ENCODE results near the gene RABGEF1. TPM values are rescaled to one million over a fixed set of nuclear protein-coding genes. Genes with fewer than 3 reads are reported as not detected.

RABGEF1 gene
- total RNA-seq, result 22.2 and 26.0 TPM in 2 replicates

DNA sequence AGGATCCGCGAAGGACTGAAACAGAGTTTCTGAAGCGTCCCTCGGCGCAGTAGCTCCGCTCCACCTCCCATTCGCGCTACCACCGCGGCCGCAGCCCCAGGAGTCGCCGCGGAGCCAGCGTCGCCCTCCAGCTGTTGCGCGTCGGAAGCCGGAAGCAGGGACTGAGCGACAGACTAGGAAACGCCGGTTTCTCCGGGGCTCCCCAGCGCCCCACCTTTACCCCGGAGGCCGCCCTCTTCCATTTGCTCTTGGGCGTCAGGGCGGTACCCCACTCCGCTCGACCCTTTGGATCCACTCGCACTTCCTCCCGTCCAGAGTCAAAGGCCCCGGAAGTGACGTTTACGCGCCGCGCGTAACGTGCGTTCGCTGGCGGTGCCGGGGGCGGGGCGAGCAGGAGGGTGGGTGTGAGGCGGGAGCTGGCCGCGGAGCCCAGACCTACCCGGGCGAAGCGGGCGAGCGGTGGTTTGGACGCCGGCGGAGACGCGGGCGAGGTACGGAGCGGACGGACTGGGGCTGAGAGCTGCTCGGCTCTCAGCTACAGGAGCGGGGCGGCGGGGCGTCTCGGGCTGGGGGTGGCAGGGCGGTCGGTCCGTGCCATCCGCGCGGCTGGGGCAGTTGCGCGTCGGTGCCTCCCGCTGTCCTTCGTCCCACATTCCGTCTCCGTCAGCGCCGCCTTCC lies at the start of gene RABGEF1:
Gene RABGEF1, plus strand, starts transcription at position 432 of the 678 bp plus-strand sequence. CDS start 31,167 bp downstream, outside the sequence.

Small RNA genes lying within 50 kb of the gene (small RNA-seq; reads per million reads assigned to genes)
- gene AC027644.2, result not detected

Other genes with a start within 250 kb of the RABGEF1 start
- 5.6 and 6.7 TPM in 2 replicates for gene KCTD7, start 111.9 kb upstream of the RABGEF1 start, total RNA-seq
- 139 and 167 TPM in 2 replicates for gene TMEM248, start 180.5 kb downstream of the RABGEF1 start, total RNA-seq